Liver (tissue), 3 donors: Measurements from ENCODE around the gene ZNF57.

Source experiments
- GABPA ChIP-seq, 2 donors: IDR thresholded peaks in 1 of 2; conservative IDR thresholded peaks in 1 of 2; 2 replicates each; pipeline ENCODE4 v1.6.1; 2016; ENCODE audit warnings: antibody characterized with exemption in 2 of 2, mild to moderate bottlenecking in 1 of 2, moderate library complexity in 1 of 2
- JUND ChIP-seq, 2 donors: IDR thresholded peaks; 2 replicates each; pipeline ENCODE4 v1.6.1; 2016; ENCODE audit warnings: antibody characterized with exemption in 2 of 2
- RXRA ChIP-seq, 2 donors: IDR thresholded peaks; 2 replicates each; pipeline ENCODE4 v1.6.1; 2017 to 2018; ENCODE audit warnings: antibody characterized with exemption in 2 of 2, mild to moderate bottlenecking in 1 of 2
- SP1 ChIP-seq: IDR thresholded peaks from 2 replicates; pipeline ENCODE4 v1.6.1; 2018; ENCODE audit warnings: antibody characterized with exemption, mild to moderate bottlenecking
- TAF1 ChIP-seq: conservative IDR thresholded peaks from 2 replicates; pipeline ENCODE4 v1.6.1; 2016; ENCODE audit warnings: antibody characterized with exemption, mild to moderate bottlenecking
- YY1 ChIP-seq: IDR thresholded peaks from 2 replicates; pipeline ENCODE4 v1.6.1; 2016; ENCODE audit warnings: antibody characterized with exemption, mild to moderate bottlenecking
- TF ChIP-seq, protein P1 (sequence below): fragments of 150-350 bp; IDR thresholded peaks from 2 replicates; pipeline ENCODE4 v1.5.1; 2017; ENCODE audit warnings: improper control_type of control experiment, low read depth, low read length; ENCODE audit not compliant: missing input control
- TF ChIP-seq, protein P2 (sequence below): IDR thresholded peaks from 2 replicates; pipeline ENCODE4 v1.6.1; 2016; ENCODE audit warnings: antibody characterized with exemption, mild to moderate bottlenecking
- TF ChIP-seq, protein P3 (sequence below): IDR thresholded peaks from 2 replicates; pipeline ENCODE4 v1.6.1; 2016; ENCODE audit warnings: antibody characterized with exemption
- donor health status: healthy.
- donor health status: healthy.

DNA sequence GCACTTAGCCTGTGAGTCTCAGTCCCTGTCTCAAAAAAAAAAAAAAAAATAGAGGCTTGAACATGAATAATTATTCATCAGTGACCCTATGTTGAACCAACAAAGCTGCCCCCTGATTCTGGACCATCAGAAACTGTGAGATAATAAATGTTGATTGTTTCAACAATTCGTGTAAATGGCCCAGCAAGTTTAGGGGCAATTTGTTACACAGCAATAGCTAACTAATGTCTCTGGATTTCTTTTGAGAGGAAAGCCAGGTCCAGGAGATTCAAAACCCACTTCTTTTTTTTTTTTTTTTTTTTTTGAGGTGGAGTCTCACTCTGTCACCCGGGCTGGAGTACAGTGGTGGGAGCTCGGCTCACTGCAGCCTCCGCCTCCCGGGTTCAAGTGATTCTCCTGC, 64.1 kb downstream of the ZNF57 start:
- TF ChIP-seq, protein P1, sequence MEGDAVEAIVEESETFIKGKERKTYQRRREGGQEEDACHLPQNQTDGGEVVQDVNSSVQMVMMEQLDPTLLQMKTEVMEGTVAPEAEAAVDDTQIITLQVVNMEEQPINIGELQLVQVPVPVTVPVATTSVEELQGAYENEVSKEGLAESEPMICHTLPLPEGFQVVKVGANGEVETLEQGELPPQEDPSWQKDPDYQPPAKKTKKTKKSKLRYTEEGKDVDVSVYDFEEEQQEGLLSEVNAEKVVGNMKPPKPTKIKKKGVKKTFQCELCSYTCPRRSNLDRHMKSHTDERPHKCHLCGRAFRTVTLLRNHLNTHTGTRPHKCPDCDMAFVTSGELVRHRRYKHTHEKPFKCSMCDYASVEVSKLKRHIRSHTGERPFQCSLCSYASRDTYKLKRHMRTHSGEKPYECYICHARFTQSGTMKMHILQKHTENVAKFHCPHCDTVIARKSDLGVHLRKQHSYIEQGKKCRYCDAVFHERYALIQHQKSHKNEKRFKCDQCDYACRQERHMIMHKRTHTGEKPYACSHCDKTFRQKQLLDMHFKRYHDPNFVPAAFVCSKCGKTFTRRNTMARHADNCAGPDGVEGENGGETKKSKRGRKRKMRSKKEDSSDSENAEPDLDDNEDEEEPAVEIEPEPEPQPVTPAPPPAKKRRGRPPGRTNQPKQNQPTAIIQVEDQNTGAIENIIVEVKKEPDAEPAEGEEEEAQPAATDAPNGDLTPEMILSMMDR: no peak
- TF ChIP-seq TAF1: no peak
- TF ChIP-seq, protein P2, sequence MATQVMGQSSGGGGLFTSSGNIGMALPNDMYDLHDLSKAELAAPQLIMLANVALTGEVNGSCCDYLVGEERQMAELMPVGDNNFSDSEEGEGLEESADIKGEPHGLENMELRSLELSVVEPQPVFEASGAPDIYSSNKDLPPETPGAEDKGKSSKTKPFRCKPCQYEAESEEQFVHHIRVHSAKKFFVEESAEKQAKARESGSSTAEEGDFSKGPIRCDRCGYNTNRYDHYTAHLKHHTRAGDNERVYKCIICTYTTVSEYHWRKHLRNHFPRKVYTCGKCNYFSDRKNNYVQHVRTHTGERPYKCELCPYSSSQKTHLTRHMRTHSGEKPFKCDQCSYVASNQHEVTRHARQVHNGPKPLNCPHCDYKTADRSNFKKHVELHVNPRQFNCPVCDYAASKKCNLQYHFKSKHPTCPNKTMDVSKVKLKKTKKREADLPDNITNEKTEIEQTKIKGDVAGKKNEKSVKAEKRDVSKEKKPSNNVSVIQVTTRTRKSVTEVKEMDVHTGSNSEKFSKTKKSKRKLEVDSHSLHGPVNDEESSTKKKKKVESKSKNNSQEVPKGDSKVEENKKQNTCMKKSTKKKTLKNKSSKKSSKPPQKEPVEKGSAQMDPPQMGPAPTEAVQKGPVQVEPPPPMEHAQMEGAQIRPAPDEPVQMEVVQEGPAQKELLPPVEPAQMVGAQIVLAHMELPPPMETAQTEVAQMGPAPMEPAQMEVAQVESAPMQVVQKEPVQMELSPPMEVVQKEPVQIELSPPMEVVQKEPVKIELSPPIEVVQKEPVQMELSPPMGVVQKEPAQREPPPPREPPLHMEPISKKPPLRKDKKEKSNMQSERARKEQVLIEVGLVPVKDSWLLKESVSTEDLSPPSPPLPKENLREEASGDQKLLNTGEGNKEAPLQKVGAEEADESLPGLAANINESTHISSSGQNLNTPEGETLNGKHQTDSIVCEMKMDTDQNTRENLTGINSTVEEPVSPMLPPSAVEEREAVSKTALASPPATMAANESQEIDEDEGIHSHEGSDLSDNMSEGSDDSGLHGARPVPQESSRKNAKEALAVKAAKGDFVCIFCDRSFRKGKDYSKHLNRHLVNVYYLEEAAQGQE: no peak
- TF ChIP-seq RXRA (IDR thresholded peaks at IDR 0.05): no peak
- TF ChIP-seq GABPA (IDR thresholded peaks at IDR 0.05 in 1 of 2, conservative IDR thresholded peaks at IDR 0.05 in 1 of 2): no peak
- TF ChIP-seq, protein P3, sequence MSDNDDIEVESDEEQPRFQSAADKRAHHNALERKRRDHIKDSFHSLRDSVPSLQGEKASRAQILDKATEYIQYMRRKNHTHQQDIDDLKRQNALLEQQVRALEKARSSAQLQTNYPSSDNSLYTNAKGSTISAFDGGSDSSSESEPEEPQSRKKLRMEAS: no peak
- no peak for TF ChIP-seq SP1
- TF ChIP-seq YY1: no peak
- no peak for TF ChIP-seq JUND (IDR thresholded peaks at IDR 0.05)
